Liver (tissue), 3 donors: ENCODE data around the gene OR1I1.

Source experiments
- ATF3 ChIP-seq: IDR thresholded peaks from 2 replicates; pipeline ENCODE4 v1.6.1; 2016; ENCODE audit warnings: antibody characterized with exemption
- CTCF ChIP-seq: fragments of 150-350 bp; IDR thresholded peaks from 2 replicates; pipeline ENCODE4 v1.5.1; 2017; ENCODE audit warnings: improper control_type of control experiment, low read depth, low read length; ENCODE audit not compliant: missing input control
- EGR1 ChIP-seq, 2 donors: IDR thresholded peaks; 2 replicates each; pipeline ENCODE4 v1.6.1; 2016 to 2018; ENCODE audit warnings: antibody characterized with exemption in 2 of 2, low read depth in 2 of 2
- FOXA1 ChIP-seq: IDR thresholded peaks from 2 replicates; pipeline ENCODE4 v1.6.1; 2016; ENCODE audit warnings: antibody characterized with exemption
- JUND ChIP-seq, 2 donors: IDR thresholded peaks; 2 replicates each; pipeline ENCODE4 v1.6.1; 2016; ENCODE audit warnings: antibody characterized with exemption in 2 of 2
- MAX ChIP-seq: IDR thresholded peaks from 2 replicates; pipeline ENCODE4 v1.6.1; 2016; ENCODE audit warnings: antibody characterized with exemption
- NR2F2 ChIP-seq: IDR thresholded peaks from 2 replicates; pipeline ENCODE4 v1.6.1; 2016; ENCODE audit warnings: antibody characterized with exemption
- RAD21 ChIP-seq, 2 donors: IDR thresholded peaks; 2 replicates each; pipeline ENCODE4 v1.6.1; 2016; ENCODE audit warnings: antibody characterized with exemption in 2 of 2, mild to moderate bottlenecking in 2 of 2
- REST ChIP-seq: IDR thresholded peaks from 2 replicates; pipeline ENCODE4 v1.6.1; 2016; ENCODE audit warnings: antibody characterized with exemption, mild to moderate bottlenecking
- SP1 ChIP-seq: IDR thresholded peaks from 2 replicates; pipeline ENCODE4 v1.6.1; 2018; ENCODE audit warnings: antibody characterized with exemption, mild to moderate bottlenecking
- YY1 ChIP-seq: IDR thresholded peaks from 2 replicates; pipeline ENCODE4 v1.6.1; 2016; ENCODE audit warnings: antibody characterized with exemption, mild to moderate bottlenecking
- donor health status: healthy.
- donor health status: healthy.

- TF ChIP-seq CTCF (no peak), MAX (no peak), YY1 (no peak), EGR1 (IDR thresholded peaks at IDR 0.05; ENCODE audit: low read depth in 2 of 2) (no peak), FOXA1 (no peak), RAD21 (IDR thresholded peaks at IDR 0.05) (no peak), SP1 (no peak), REST (no peak), ATF3 (no peak), JUND (IDR thresholded peaks at IDR 0.05) (no peak), NR2F2 (no peak)
Observed at GRCh38 chr19:15114153-15114540, 32.1 kb downstream of the OR1I1 start.
